BJ (cell line): Measurements from ENCODE around the gene UBXN7. TPM values are rescaled to one million over a fixed set of nuclear protein-coding genes. Genes with fewer than 3 reads are reported as not detected.
"Not testable (repeated sequence)": the region's sequence is repeated elsewhere in the genome, so short reads cannot be mapped to it uniquely, and the experiment has no call there.

Source experiments
- CTCF ChIA-PET: fragments of 350-600 bp; formaldehyde crosslinking; extraction: SDS; loops from one replicate; lab custom pipeline; 2021; ENCODE audit warnings: antibody characterized with exemption, inconsistent platforms; lab: Yijun Ruan, JAX
- POLR2A ChIA-PET: fragments of 300-600 bp; sonication (Branson Sonifier 250); formaldehyde crosslinking; extraction: SDS; loops from one replicate; lab custom pipeline; 2021; ENCODE audit warnings: antibody characterized with exemption; lab: Charles Lee
- DNase-seq: peaks from one replicate; pipeline ENCODE4 v3.0.0-alpha.2; 2011; ENCODE audit warnings: low read depth
- H3K27me3 ChIP-seq: 2 replicates; pipeline ENCODE4 v1.6.0; 2011; ENCODE audit warnings: low read length; ENCODE audit not compliant: control insufficient read depth, insufficient read depth
- H3K36me3 ChIP-seq: 2 replicates; pipeline ENCODE4 v1.5.1; 2011; ENCODE audit warnings: low read length; ENCODE audit not compliant: control insufficient read depth, insufficient read depth
- H3K4me3 ChIP-seq: 2 replicates; pipeline ENCODE4 v1.5.1; 2011; ENCODE audit warnings: low read depth, mild to moderate bottlenecking, control low read depth, low read length
- CTCF ChIP-seq: IDR thresholded peaks from 2 replicates; pipeline ENCODE4 v1.5.1; 2011; ENCODE audit warnings: low read depth, mild to moderate bottlenecking, control low read depth, inconsistent platforms, low read length, moderate library complexity; ENCODE audit not compliant: insufficient read depth
- polyA plus RNA-seq: library from polyadenylated mRNA; depleted of rRNA; stranded (reverse); fragments of >200 nt; gene quantifications from 2 replicates; pipeline ENCODE4 v1.2.3, GENCODE V29; 2011

UBXN7 gene
- polyA plus RNA-seq, 1 experiment = 11.3 TPM

- H3K27me3 ChIP-seq = no peaks in the 10 kb centered on the region
- DNase-seq = no peak
- CTCF ChIA-PET = no interaction called here
- TF ChIP-seq CTCF = no peak
- H3K36me3 ChIP-seq = peaks cover 2% of the 10 kb centered on the region
- H3K4me3 ChIP-seq = no peak overlapping the region
- POLR2A ChIA-PET = no interaction called here
Observed at GRCh38 chr3:196378146-196378841, 53.9 kb downstream of the UBXN7 start.

- Histone ChIP-seq H3K4me3 (no peak overlapping the region), H3K27me3 (no peaks in the 10 kb centered on the region), H3K36me3 (peaks cover 2% of the 10 kb centered on the region)
- POLR2A ChIA-PET = no interaction called here
- no peak for TF ChIP-seq CTCF
- no peak for DNase-seq
- CTCF ChIA-PET = no interaction called here
Observed at GRCh38 chr3:196377321-196377720, 54.9 kb downstream of the UBXN7 start.

- POLR2A ChIA-PET = no interaction called here
- Histone ChIP-seq H3K27me3 (no peaks in the 10 kb centered on the region), H3K4me3 (no peak overlapping the region), H3K36me3 (peaks cover 8% of the 10 kb centered on the region)
- CTCF ChIA-PET = no interaction called here
- TF ChIP-seq CTCF = no peak
- no peak for DNase-seq
Observed at GRCh38 chr3:196365736-196366135, 66.5 kb downstream of the UBXN7 start.

GRCh38 chr3:196360586-196360985, 71.6 kb downstream of the UBXN7 start:
- TF ChIP-seq CTCF = no peak
- POLR2A ChIA-PET = no interaction called here
- peaks cover 14% of the 10 kb centered on the region for H3K36me3 ChIP-seq
- H3K27me3 ChIP-seq = no peaks in the 10 kb centered on the region
- no peak for DNase-seq
- H3K4me3 ChIP-seq = no peak overlapping the region
- CTCF ChIA-PET = no interaction called here

- H3K36me3 ChIP-seq = peaks cover 21% of the 10 kb centered on the region
- H3K27me3 ChIP-seq, H3K4me3 ChIP-seq, CTCF ChIA-PET, POLR2A ChIA-PET, DNase-seq: not testable (repeated sequence)
Observed at GRCh38 chr3:196358540-196358939, 73.7 kb downstream of the UBXN7 start.

GRCh38 chr3:196357905-196358304, 74.3 kb downstream of the UBXN7 start:
- ChIA-PET CTCF (no interaction called here), POLR2A (no interaction called here)

More at GRCh38 chr3:196357905-196358304, 74.3 kb downstream of the UBXN7 start:
- no peaks in the 10 kb centered on the region for H3K27me3 ChIP-seq
- no peak for TF ChIP-seq CTCF
- no peak overlapping the region for H3K4me3 ChIP-seq
- DNase-seq = no peak
- peaks cover 21% of the 10 kb centered on the region for H3K36me3 ChIP-seq
